Measurements from ENCODE around the gene TULP4. TPM values are rescaled to one million over a fixed set of nuclear protein-coding genes. Genes with fewer than 3 reads are reported as not detected.

The TULP4 gene
- total RNA-seq, 1 experiment from 2014 or later = 64.6 TPM

- no peak overlapping the region for H3K4me2 ChIP-seq (ENCODE audit: insufficient read depth, insufficient read length, low read length)
- H3K56ac ChIP-seq (ENCODE audit: insufficient read length, low read depth, low read length) = no peak overlapping the region
- no peak overlapping the region for H3K9ac ChIP-seq (ENCODE audit: extremely low read depth, insufficient read length, low read length)
- no peaks in the 10 kb centered on the region for H4K20me1 ChIP-seq (ENCODE audit: control insufficient read depth, insufficient read depth, insufficient read length)
- WGBS (ENCODE audit: extremely low coverage, insufficient read length, low lambda C conversion rate) = no CpG with 5 or more reads among the region's 5 CpGs
- H3K27ac ChIP-seq (ENCODE audit: insufficient read length, low read depth, low read length) = no peak overlapping the region
- no peak overlapping the region for H3T11ph ChIP-seq (ENCODE audit: low read length)
- H3K4ac ChIP-seq (ENCODE audit: low read depth, low read length) = no peak overlapping the region
- no peak overlapping the region for H3K14ac ChIP-seq (ENCODE audit: insufficient read depth, low read length)
- no peak overlapping the region for H2BK20ac ChIP-seq (ENCODE audit: low read depth, low read length, poor library complexity, severe bottlenecking)
- H3K79me1 ChIP-seq (ENCODE audit: insufficient read depth, low read depth, low read length, poor library complexity, severe bottlenecking) = no peaks in the 10 kb centered on the region
- no peak overlapping the region for H2BK12ac ChIP-seq (ENCODE audit: insufficient read length, low read depth, low read length)
- no peaks in the 10 kb centered on the region for H3K23me2 ChIP-seq (ENCODE audit: insufficient read length, low read depth, low read length, poor library complexity, severe bottlenecking)
- H3K9me3 ChIP-seq (ENCODE audit: control insufficient read depth, low read depth, low read length) = no peaks in the 10 kb centered on the region
- peaks cover 33% of the 10 kb centered on the region; the same call in 1 of the 2 replicates for H3K27me3 ChIP-seq (ENCODE audit: insufficient read depth, low read length)
- peaks cover 34 to 36% of the 10 kb centered on the region in 2 experiments for H3K4me1 Mint-ChIP-seq
- no peak overlapping the region for H4K91ac ChIP-seq (ENCODE audit: insufficient read length, low read depth, low read length)
- no peak overlapping the region for H2BK5ac ChIP-seq (ENCODE audit: insufficient read length, low read length)
- peaks cover 3% of the 10 kb centered on the region; the same call in 1 of the 2 replicates for H3K4me1 ChIP-seq (ENCODE audit: insufficient read depth, low read length)
- peaks cover 2% of the 10 kb centered on the region; the same call in 1 of the 2 replicates for H3K79me2 ChIP-seq (ENCODE audit: insufficient read depth, low read length)
- H4K5ac ChIP-seq (ENCODE audit: insufficient read length, low read depth, low read length) = no peak overlapping the region
- no peak overlapping the region for H3K23ac ChIP-seq (ENCODE audit: insufficient read length, low read depth, low read length)
- no peak overlapping the region for H2AFZ ChIP-seq (ENCODE audit: low read length)
- no peak for TF ChIP-seq CTCF (conservative IDR thresholded peaks at IDR 0.05)
- H3K27me3 Mint-ChIP-seq (ENCODE audit: low read depth) = peaks cover 45% of the 10 kb centered on the region
- H2BK15ac ChIP-seq (ENCODE audit: low read depth, low read length) = no peak overlapping the region
- H2AK5ac ChIP-seq (ENCODE audit: insufficient read length, low read length) = no peak overlapping the region
- H3K4me3 Mint-ChIP-seq = no peak overlapping the region
- H3K27ac Mint-ChIP-seq = no peak overlapping the region
- H4K8ac ChIP-seq (replicated peaks; ENCODE audit: insufficient read length, low read depth, low read length) = no peak overlapping the region
- peaks cover 8 to 11% of the 10 kb centered on the region in 2 experiments for H3K9me3 Mint-ChIP-seq
- H2BK120ac ChIP-seq (ENCODE audit: low read depth, low read length, poor library complexity, severe bottlenecking) = no peak overlapping the region
- H3K18ac ChIP-seq (ENCODE audit: insufficient read length, low read depth, low read length) = no peak overlapping the region
- H3K36me3 Mint-ChIP-seq (ENCODE audit: insufficient read depth in 1 of 3, low read depth in 3 of 3) = peaks cover 26 to 30% (median 29%) of the 10 kb centered on the region in 3 experiments
- no peak for DNase-seq
Measured at GRCh38 chr6:158472447-158472846, 160.2 kb downstream of the TULP4 start.

All from H9 (cell line).